ENCODE results near the gene MSH5. TPM values are rescaled to one million over a fixed set of nuclear protein-coding genes. Genes with fewer than 3 reads are reported as not detected.
"Not testable (repeated sequence)": the region's sequence is repeated elsewhere in the genome, so short reads cannot be mapped to it uniquely, and the experiment has no call there.

Gene MSH5
- total RNA-seq, 6 donors from 2014 or later: 7.3 to 52.4 (median 13.1) TPM

GRCh38 chr6:31707701-31708100 lies 32.1 kb upstream of the MSH5 start:
- no peaks in the 10 kb centered on the region for H3K9me3 ChIP-seq
- DNase-seq (no peak), ATAC-seq (ENCODE audit: low FRiP score in 2 of 2) (no peak)
- H3K36me3 ChIP-seq: no peaks in the 10 kb centered on the region
- H3K27me3 ChIP-seq: no peaks in the 10 kb centered on the region
- 79 to 92% methylated on average over 6 to 10 of the region's 10 CpGs for WGBS, 2 donors
- H3K4me3 ChIP-seq: no peak overlapping the region
- no peak for TF ChIP-seq POLR2A (IDR thresholded peaks at IDR 0.05)
- TF ChIP-seq EP300 (IDR thresholded peaks at IDR 0.05): no peak
- TF ChIP-seq POLR2AphosphoS5 (IDR thresholded peaks at IDR 0.05): no peak
- no peak for TF ChIP-seq CTCF (IDR thresholded peaks at IDR 0.05)
- H3K27ac ChIP-seq: no peak overlapping the region
- H3K4me1 ChIP-seq: peaks cover 8 to 20% (median 15%) of the 10 kb centered on the region in 4 donors

- no peaks in the 10 kb centered on the region for H3K9me3 ChIP-seq
- no peak for TF ChIP-seq POLR2AphosphoS5 (IDR thresholded peaks at IDR 0.05)
- TF ChIP-seq CTCF (IDR thresholded peaks at IDR 0.05): no peak
- TF ChIP-seq EP300 (IDR thresholded peaks at IDR 0.05): no peak
- no peak for TF ChIP-seq POLR2A (IDR thresholded peaks at IDR 0.05)
- H3K27ac ChIP-seq: no peak overlapping the region
- H3K27me3 ChIP-seq: no peaks in the 10 kb centered on the region
- WGBS, 2 donors: 98 to 100% methylated on average over 3 of the region's 3 CpGs
- H3K4me1 ChIP-seq: peaks cover 8 to 20% (median 15%) of the 10 kb centered on the region in 4 donors
- DNase-seq (no peak), ATAC-seq (ENCODE audit: low FRiP score in 2 of 2) (no peak)
- H3K36me3 ChIP-seq: no peaks in the 10 kb centered on the region
- H3K4me3 ChIP-seq: no peak overlapping the region
These were observed 31.6 kb upstream of the MSH5 start for GRCh38 chr6:31708224-31708623.

- not testable (repeated sequence) for H3K4me3 ChIP-seq; H3K27me3 ChIP-seq; H3K9me3 ChIP-seq; ATAC-seq (ENCODE audit: low FRiP score in 2 of 2); H3K27ac ChIP-seq; H3K36me3 ChIP-seq
- H3K4me1 ChIP-seq: peaks cover 4 to 13% (median 10%) of the 10 kb centered on the region in 4 donors
- 66 to 78% methylated on average over 11 of the region's 11 CpGs for WGBS, 2 donors
- peak in 1 of 2 donors; percentile 66 for DNase-seq
These were observed 30.6 kb upstream of the MSH5 start for GRCh38 chr6:31709157-31709556.

- ATAC-seq (ENCODE audit: low FRiP score in 2 of 2): no peak
- WGBS, 2 donors: 61 to 75% methylated on average over 5 of the region's 5 CpGs
These were observed 29.1 kb upstream of the MSH5 start for GRCh38 chr6:31710523-31711219.

GRCh38 chr6:31711233-31711632 lies 28.6 kb upstream of the MSH5 start:
- 41 to 51% methylated on average over 7 to 8 of the region's 8 CpGs for WGBS, 2 donors

More at GRCh38 chr6:31710523-31711219, 29.1 kb upstream of the MSH5 start:
- Histone ChIP-seq H3K27ac (peak overlapping the region in 2 of 4 donors; percentile 15 to 41), H3K4me1 (peaks cover 4 to 12% (median 10%) of the 10 kb centered on the region in 4 donors), H3K27me3 (no peaks in the 10 kb centered on the region), H3K4me3 (no peak overlapping the region), H3K9me3 (no peaks in the 10 kb centered on the region), H3K36me3 (no peaks in the 10 kb centered on the region)
- no peak for TF ChIP-seq CTCF (IDR thresholded peaks at IDR 0.05)
- TF ChIP-seq POLR2AphosphoS5 (IDR thresholded peaks at IDR 0.05): no peak
- no peak for TF ChIP-seq POLR2A (IDR thresholded peaks at IDR 0.05)
- TF ChIP-seq EP300 (IDR thresholded peaks at IDR 0.05): no peak
- no peak for DNase-seq

More at GRCh38 chr6:31711233-31711632, 28.6 kb upstream of the MSH5 start:
- peak in 1 of 4 donors; percentile 26 for TF ChIP-seq EP300 (IDR thresholded peaks at IDR 0.05)
- no peak for TF ChIP-seq CTCF (IDR thresholded peaks at IDR 0.05)
- peak in 1 of 2 donors; percentile 68 for TF ChIP-seq POLR2AphosphoS5 (IDR thresholded peaks at IDR 0.05)
- TF ChIP-seq POLR2A (IDR thresholded peaks at IDR 0.05): no peak
- ATAC-seq (ENCODE audit: low FRiP score in 2 of 2) (peak; percentile 16 to 17), DNase-seq (peak in 1 of 2 donors; percentile 64)
- Histone ChIP-seq H3K36me3 (no peaks in the 10 kb centered on the region), H3K4me3 (no peak overlapping the region), H3K27me3 (no peaks in the 10 kb centered on the region), H3K27ac (peak overlapping the region in 2 of 4 donors; percentile 0 to 41), H3K9me3 (no peaks in the 10 kb centered on the region), H3K4me1 (peaks cover 4 to 12% (median 10%) of the 10 kb centered on the region in 4 donors)
